OCI-LY7 (cell line): ENCODE results near the gene PLCB1. TPM values are rescaled to one million over a fixed set of nuclear protein-coding genes. Genes with fewer than 3 reads are reported as not detected.

Experiments
- BruUV-seq: library from RNA; stranded (reverse); fragments of 400-500 nt; replicated peaks from 2 replicates; lab custom pipeline; 2021; lab: Mats Ljungman, UMichigan
- CTCF ChIA-PET: fragments of 300-600 bp; sonication (Branson Sonifier 250); formaldehyde crosslinking; loops from one replicate; lab custom pipeline; 2022; ENCODE audit warnings: antibody characterized with exemption; ENCODE audit not compliant: unreplicated experiment; lab: Charles Lee
- POLR2A ChIA-PET: fragments of 300-600 bp; sonication (Branson Sonifier 250); formaldehyde crosslinking; loops from one replicate; lab custom pipeline; 2022; ENCODE audit warnings: antibody characterized with exemption; lab: Charles Lee
- DNase-seq: peaks from one replicate; pipeline ENCODE4 v3.0.0-alpha.2; 2015; ENCODE audit warnings: low spot score
- H2AFZ ChIP-seq: fragments of 200-600 bp; sonication (generic), shearing (Covaris generic); 2 replicates; pipeline ENCODE4 v1.6.1; 2014; ENCODE audit warnings: mild to moderate bottlenecking, antibody characterized with exemption, low read length, moderate library complexity
- H3K27ac ChIP-seq: fragments of 200-600 bp; sonication (generic); 2 replicates; pipeline ENCODE4 v1.5.1; 2014; ENCODE audit warnings: mixed run types, low read depth, mild to moderate bottlenecking, moderate library complexity, low read length, inconsistent platforms; ENCODE audit not compliant: poor library complexity, severe bottlenecking
- H3K36me3 ChIP-seq: fragments of 200-600 bp; sonication (generic); 2 replicates; pipeline ENCODE4 v1.6.1; 2014; ENCODE audit warnings: mild to moderate bottlenecking, antibody characterized with exemption, low read length, moderate library complexity, mixed read lengths; ENCODE audit not compliant: insufficient read depth
- H3K4me1 ChIP-seq: fragments of 200-600 bp; sonication (generic); 2 replicates; pipeline ENCODE4 v1.5.1; 2014; ENCODE audit warnings: mild to moderate bottlenecking, low read length; ENCODE audit not compliant: insufficient read depth, poor library complexity, severe bottlenecking
- H3K4me2 ChIP-seq: fragments of 200-600 bp; sonication (generic); 2 replicates; pipeline ENCODE4 v1.6.1; 2014; ENCODE audit warnings: mild to moderate bottlenecking, low read length
- H3K4me3 ChIP-seq: fragments of 200-600 bp; sonication (generic); 2 replicates; pipeline ENCODE4 v1.5.1; 2014; ENCODE audit warnings: mild to moderate bottlenecking, low read depth, low read length; ENCODE audit not compliant: poor library complexity, severe bottlenecking
- H3K79me2 ChIP-seq: fragments of 200-600 bp; sonication (generic); 2 replicates; pipeline ENCODE4 v1.6.1; 2016; ENCODE audit warnings: low read depth, mild to moderate bottlenecking, low read length, moderate library complexity, mixed read lengths; ENCODE audit not compliant: insufficient read depth
- H3K9me2 ChIP-seq: fragments of 200-600 bp; sonication (generic); 2 replicates; pipeline ENCODE4 v1.6.1; 2016; ENCODE audit warnings: mild to moderate bottlenecking, low read length, mixed read lengths; ENCODE audit not compliant: insufficient read depth
- H3K9me3 ChIP-seq: fragments of 200-600 bp; sonication (generic); 2 replicates; pipeline ENCODE4 v1.6.1; 2014; ENCODE audit warnings: mild to moderate bottlenecking, mixed run types, low read length, mixed read lengths
- H4K20me1 ChIP-seq: fragments of 200-600 bp; sonication (generic); 2 replicates; pipeline ENCODE4 v1.6.1; 2014; ENCODE audit warnings: mild to moderate bottlenecking, antibody characterized with exemption, low read length, moderate library complexity, mixed read lengths; ENCODE audit not compliant: insufficient read depth
- CTCF ChIP-seq: fragments of 200-600 bp; sonication (generic); conservative IDR thresholded peaks from 2 replicates; pipeline ENCODE4 v1.5.1; 2014; ENCODE audit warnings: mild to moderate bottlenecking, antibody characterized with exemption, low read length, moderate library complexity, mixed read lengths
- EZH2phosphoT487 ChIP-seq: fragments of 200-600 bp; sonication (generic); IDR thresholded peaks from 2 replicates; pipeline ENCODE4 v1.6.1; 2018; ENCODE audit warnings: low read depth, borderline replicate concordance, mild to moderate bottlenecking, mixed run types, antibody characterized with exemption, low read length, moderate library complexity, mixed read lengths
- intact Hi-C: fragments of 100-400 bp; cut with micrococcal nuclease; formaldehyde crosslinking; loops from one replicate; pipeline ENCODE4 v1.10.0; 2022; ENCODE audit not compliant: unreplicated experiment
- total RNA-seq, 2 experiments: library from RNA; depleted of rRNA in 1 of 2; stranded (reverse); fragments of >200 nt in 1 of 2; shearing (Covaris generic) in 1 of 2; gene quantifications; 2 replicates each; pipeline ENCODE4 v1.2.3, GENCODE V29; 2014 to 2022

PLCB1 gene
- total RNA-seq, 2 experiments from 2014 or later, result 14.6 to 30.5 TPM

GRCh38 chr20:8867038-8867740 is 735.1 kb downstream of the PLCB1 start:
- Histone ChIP-seq H3K4me2 (no peak overlapping the region), H3K36me3 (no peaks in the 10 kb centered on the region), H3K79me2 (no peaks in the 10 kb centered on the region), H2AFZ (no peak overlapping the region), H3K9me2 (no peaks in the 10 kb centered on the region), H3K4me1 (no peaks in the 10 kb centered on the region), H4K20me1 (no peaks in the 10 kb centered on the region; the same call in 1 of the 2 replicates), H3K27ac (no peak overlapping the region), H3K9me3 (no peaks in the 10 kb centered on the region), H3K4me3 (no peak overlapping the region)
- POLR2A ChIA-PET, result no interaction called here
- CTCF ChIA-PET, result no interaction called here
- intact Hi-C loops, result no loop called here
- TF ChIP-seq EZH2phosphoT487 (no peak), CTCF (no peak)
- no peak for DNase-seq
- BruUV-seq, result no TSS peak

GRCh38 chr20:8870652-8871051 is 738.6 kb downstream of the PLCB1 start:
- Histone ChIP-seq H3K27ac (no peak overlapping the region), H3K9me2 (no peaks in the 10 kb centered on the region), H3K9me3 (no peaks in the 10 kb centered on the region), H3K36me3 (no peaks in the 10 kb centered on the region), H4K20me1 (no peaks in the 10 kb centered on the region), H3K4me1 (no peaks in the 10 kb centered on the region), H3K4me3 (no peak overlapping the region), H2AFZ (no peak overlapping the region), H3K79me2 (no peaks in the 10 kb centered on the region), H3K4me2 (no peak overlapping the region)
- ChIA-PET CTCF (no interaction called here), POLR2A (no interaction called here)
- DNase-seq, result no peak
- TF ChIP-seq EZH2phosphoT487, result no peak
- TF ChIP-seq CTCF, result no peak
- intact Hi-C loops, result no loop called here
- BruUV-seq, result no TSS peak

GRCh38 chr20:8874437-8874836 is 742.4 kb downstream of the PLCB1 start:
- CTCF ChIA-PET, result no interaction called here
- H3K4me3 ChIP-seq, result no peak overlapping the region
- H3K4me2 ChIP-seq, result no peak overlapping the region
- H4K20me1 ChIP-seq, result no peaks in the 10 kb centered on the region
- H3K9me2 ChIP-seq, result no peaks in the 10 kb centered on the region
- H3K9me3 ChIP-seq, result no peaks in the 10 kb centered on the region
- no peak for DNase-seq
- no peak overlapping the region for H3K27ac ChIP-seq
- POLR2A ChIA-PET, result no interaction called here
- TF ChIP-seq EZH2phosphoT487, result no peak
- TF ChIP-seq CTCF, result no peak
- no peaks in the 10 kb centered on the region for H3K4me1 ChIP-seq
- H3K79me2 ChIP-seq, result no peaks in the 10 kb centered on the region
- no peaks in the 10 kb centered on the region for H3K36me3 ChIP-seq
- BruUV-seq, result no TSS peak
- no peak overlapping the region for H2AFZ ChIP-seq
- intact Hi-C loops, result no loop called here
